ENCODE results near the gene FCRL6. TPM values are rescaled to one million over a fixed set of nuclear protein-coding genes. Genes with fewer than 3 reads are reported as not detected.

The FCRL6 gene
- total RNA-seq, 1 experiment from 2014 or later: not detected

DNA sequence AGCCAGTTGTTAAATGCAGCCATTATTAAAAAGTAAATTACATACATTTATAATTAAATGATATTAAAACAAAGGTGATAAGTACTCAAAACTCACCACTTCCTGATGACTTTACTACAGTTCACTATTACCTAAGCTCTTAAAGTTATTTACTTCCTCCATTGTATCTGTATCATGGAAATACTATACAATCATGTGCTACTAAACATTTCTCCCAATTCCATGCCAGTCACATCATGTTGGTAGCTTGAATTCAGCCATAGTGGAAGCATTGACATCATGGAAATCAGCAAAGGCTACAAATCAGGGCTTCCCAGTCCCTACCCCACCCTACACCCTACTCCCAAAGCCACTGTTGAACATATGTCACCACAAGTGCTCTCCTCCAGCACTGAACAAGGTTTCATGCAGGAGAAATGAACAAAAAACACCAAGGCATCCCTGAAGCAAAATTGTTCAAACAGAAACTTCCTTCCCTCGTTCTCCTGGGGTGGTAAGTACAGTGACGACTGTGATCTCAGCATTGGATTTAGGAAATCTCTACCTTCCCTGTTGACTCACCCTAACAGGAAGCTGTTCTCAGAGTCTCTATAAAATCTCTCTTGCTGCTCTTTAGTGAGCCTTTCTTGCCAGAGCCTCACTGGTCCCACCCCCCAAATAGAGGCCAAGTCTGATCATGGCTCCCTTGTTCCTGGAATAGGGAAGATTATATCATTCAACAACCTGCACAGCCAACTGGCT lies 47.6 kb downstream of the FCRL6 start:
- Mint-ChIP-seq H3K4me3 (ENCODE audit: unreplicated experiment) (peak overlapping the region; percentile 49), H3K9me3 (ENCODE audit: unreplicated experiment) (no peaks in the 10 kb centered on the region), H3K27ac (ENCODE audit: low read depth, unreplicated experiment) (peak overlapping the region; percentile 74), H3K27me3 (ENCODE audit: insufficient read depth, unreplicated experiment) (no peaks in the 10 kb centered on the region), H3K36me3 (ENCODE audit: insufficient read depth, unreplicated experiment) (no peaks in the 10 kb centered on the region), H3K4me1 (ENCODE audit: insufficient read depth, unreplicated experiment) (peaks cover 41% of the 10 kb centered on the region)
- TF ChIP-seq, protein P1, sequence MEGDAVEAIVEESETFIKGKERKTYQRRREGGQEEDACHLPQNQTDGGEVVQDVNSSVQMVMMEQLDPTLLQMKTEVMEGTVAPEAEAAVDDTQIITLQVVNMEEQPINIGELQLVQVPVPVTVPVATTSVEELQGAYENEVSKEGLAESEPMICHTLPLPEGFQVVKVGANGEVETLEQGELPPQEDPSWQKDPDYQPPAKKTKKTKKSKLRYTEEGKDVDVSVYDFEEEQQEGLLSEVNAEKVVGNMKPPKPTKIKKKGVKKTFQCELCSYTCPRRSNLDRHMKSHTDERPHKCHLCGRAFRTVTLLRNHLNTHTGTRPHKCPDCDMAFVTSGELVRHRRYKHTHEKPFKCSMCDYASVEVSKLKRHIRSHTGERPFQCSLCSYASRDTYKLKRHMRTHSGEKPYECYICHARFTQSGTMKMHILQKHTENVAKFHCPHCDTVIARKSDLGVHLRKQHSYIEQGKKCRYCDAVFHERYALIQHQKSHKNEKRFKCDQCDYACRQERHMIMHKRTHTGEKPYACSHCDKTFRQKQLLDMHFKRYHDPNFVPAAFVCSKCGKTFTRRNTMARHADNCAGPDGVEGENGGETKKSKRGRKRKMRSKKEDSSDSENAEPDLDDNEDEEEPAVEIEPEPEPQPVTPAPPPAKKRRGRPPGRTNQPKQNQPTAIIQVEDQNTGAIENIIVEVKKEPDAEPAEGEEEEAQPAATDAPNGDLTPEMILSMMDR (IDR thresholded peaks at IDR 0.05; ENCODE audit: unreplicated experiment): no peak
- DNase-seq (ENCODE audit: unreplicated experiment): peak; percentile 75
- BruUV-seq (replicated peaks): no TSS peak
- ChIA-PET CTCF (interaction anchor here (0.7 to 6.0 kb wide), 8 partner anchors 8 to 689 kb away, joined by 3 to 98 read pairs (median 4); no protein-coding TSS in a partner anchor), POLR2A (interaction anchor here (0.9 to 9.6 kb wide), 4 partner anchors 19 to 839 kb away, joined by 4 to 80 read pairs (median 29); no protein-coding TSS in a partner anchor)
- intact Hi-C loops (cut with micrococcal nuclease): loop anchor here (1.0 to 5.0 kb wide), 2 partner anchors 33 to 67 kb away; partner anchors contain the start of gene DUSP23

DNA sequence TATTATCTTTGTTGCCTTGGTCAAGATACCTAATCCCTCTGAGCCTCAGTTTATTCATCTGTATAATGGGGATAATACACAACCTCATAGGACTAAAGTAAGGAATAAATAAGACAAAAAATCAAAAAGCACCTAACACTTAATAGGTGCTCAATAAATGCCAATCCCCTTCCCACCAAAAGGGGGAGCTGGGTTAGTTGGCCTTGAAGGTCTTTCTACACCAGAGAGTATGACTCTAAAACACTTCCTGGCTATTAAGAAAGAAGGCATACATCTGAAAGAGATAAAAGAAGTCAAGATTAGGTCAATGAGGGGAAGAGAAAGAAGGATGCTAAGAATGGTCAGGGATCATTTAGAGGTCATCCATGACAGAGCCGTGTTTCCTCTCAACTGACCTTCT lies 49.2 kb downstream of the FCRL6 start:
- BruUV-seq (replicated peaks): no TSS peak
- CTCF ChIA-PET: interaction anchor here (0.8 to 6.0 kb wide), 8 partner anchors 17 to 70 kb away, joined by 3 to 98 read pairs (median 4); partner anchors contain the start of genes DUSP23 and FCRL6

DNA sequence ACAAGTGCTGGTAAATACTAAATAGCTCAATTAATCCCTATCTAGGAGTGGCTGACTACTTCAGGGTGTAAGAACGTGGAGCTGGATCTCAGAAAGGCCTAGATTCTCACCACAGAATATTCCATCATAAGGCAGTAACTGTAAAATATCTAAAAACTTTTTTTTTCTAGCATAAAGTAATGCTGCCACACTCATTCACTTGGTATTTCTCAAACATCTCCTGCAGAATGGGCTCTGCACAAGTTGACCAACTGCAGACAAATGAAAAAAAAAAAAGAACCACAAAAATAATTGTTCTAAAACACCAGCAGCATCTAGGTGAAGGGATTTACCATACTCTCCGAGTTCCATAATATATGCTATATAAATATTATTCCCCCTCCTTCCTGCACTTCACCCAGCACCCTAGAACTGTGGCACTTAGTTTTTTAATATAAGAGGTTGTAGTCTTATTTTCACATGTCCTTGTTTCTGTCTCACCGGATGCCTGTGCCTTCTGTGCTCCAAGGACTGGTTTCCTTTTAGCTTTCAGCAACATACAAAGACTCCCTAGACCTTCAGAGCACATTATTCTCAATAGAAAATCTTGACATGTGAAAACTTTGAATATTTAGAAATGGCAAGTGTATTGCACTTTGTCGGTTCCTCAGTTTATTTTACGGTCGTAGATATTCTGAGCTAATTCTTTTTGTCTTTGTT lies 51.4 kb downstream of the FCRL6 start:
- Mint-ChIP-seq H3K36me3 (ENCODE audit: insufficient read depth, unreplicated experiment) (no peaks in the 10 kb centered on the region), H3K27me3 (ENCODE audit: insufficient read depth, unreplicated experiment) (no peaks in the 10 kb centered on the region), H3K4me1 (ENCODE audit: insufficient read depth, unreplicated experiment) (peaks cover 37% of the 10 kb centered on the region), H3K4me3 (ENCODE audit: unreplicated experiment) (peak overlapping the region; percentile 77), H3K27ac (ENCODE audit: low read depth, unreplicated experiment) (peak overlapping the region; percentile 25), H3K9me3 (ENCODE audit: unreplicated experiment) (no peaks in the 10 kb centered on the region)
- TF ChIP-seq, protein P1 (IDR thresholded peaks at IDR 0.05; ENCODE audit: unreplicated experiment): no peak
- POLR2A ChIA-PET: interaction anchor here (0.6 to 9.6 kb wide), 15 partner anchors 10 to 1722 kb away, joined by 3 to 80 read pairs (median 4); partner anchors contain the start of genes DUSP23 and TAGLN2
- intact Hi-C loops (cut with micrococcal nuclease): loop anchor here (1.0 to 5.0 kb wide), 4 partner anchors 29 to 71 kb away; partner anchors contain the start of gene DUSP23
- no TSS peak for BruUV-seq (replicated peaks)
- CTCF ChIA-PET: interaction anchor here (0.6 to 6.0 kb wide), 17 partner anchors 12 to 1829 kb away, joined by 3 to 98 read pairs (median 4); partner anchors contain the start of gene DUSP23
- no peak for DNase-seq (ENCODE audit: unreplicated experiment)

More for the DNA sequence above, 49.2 kb downstream of the FCRL6 start:
- TF ChIP-seq, protein P1 (IDR thresholded peaks at IDR 0.05; ENCODE audit: unreplicated experiment): peak; percentile 8
- POLR2A ChIA-PET: interaction anchor here (0.7 to 9.6 kb wide), 4 partner anchors 9 to 38 kb away, joined by 4 to 80 read pairs (median 29); no protein-coding TSS in a partner anchor
- no peaks in the 10 kb centered on the region for H3K9me3 Mint-ChIP-seq (ENCODE audit: unreplicated experiment)
- H3K36me3 Mint-ChIP-seq (ENCODE audit: insufficient read depth, unreplicated experiment): no peaks in the 10 kb centered on the region
- no peaks in the 10 kb centered on the region for H3K27me3 Mint-ChIP-seq (ENCODE audit: insufficient read depth, unreplicated experiment)
- DNase-seq (ENCODE audit: unreplicated experiment): peak; percentile 27
- intact Hi-C loops (cut with micrococcal nuclease): loop anchor here (5.0 kb wide), 1 partner anchor 69 kb away; the partner anchor contains the start of gene DUSP23
- H3K4me3 Mint-ChIP-seq (ENCODE audit: unreplicated experiment): no peak overlapping the region
- peaks cover 39% of the 10 kb centered on the region for H3K4me1 Mint-ChIP-seq (ENCODE audit: insufficient read depth, unreplicated experiment)
- H3K27ac Mint-ChIP-seq (ENCODE audit: low read depth, unreplicated experiment): no peak overlapping the region

All from MCF 10A (cell line).